GM12865 (cell line): ENCODE data around the gene MSRB1.

Experiments
- DNase-seq: peaks from one replicate; pipeline ENCODE4 v3.0.0; 2010; ENCODE audit warnings: low read depth
- H3K4me3 ChIP-seq: 2 replicates; pipeline ENCODE4 v1.5.1; 2011; ENCODE audit warnings: mild to moderate bottlenecking, low read depth, low read length, control low read depth
- TF ChIP-seq, protein P1 (sequence below): IDR thresholded peaks from 2 replicates; pipeline ENCODE4 v1.5.1; 2011; ENCODE audit warnings: low read length, control low read depth, low read depth, inconsistent platforms; ENCODE audit not compliant: insufficient read depth; ENCODE audit errors: missing control alignments

Gene MSRB1

DNA sequence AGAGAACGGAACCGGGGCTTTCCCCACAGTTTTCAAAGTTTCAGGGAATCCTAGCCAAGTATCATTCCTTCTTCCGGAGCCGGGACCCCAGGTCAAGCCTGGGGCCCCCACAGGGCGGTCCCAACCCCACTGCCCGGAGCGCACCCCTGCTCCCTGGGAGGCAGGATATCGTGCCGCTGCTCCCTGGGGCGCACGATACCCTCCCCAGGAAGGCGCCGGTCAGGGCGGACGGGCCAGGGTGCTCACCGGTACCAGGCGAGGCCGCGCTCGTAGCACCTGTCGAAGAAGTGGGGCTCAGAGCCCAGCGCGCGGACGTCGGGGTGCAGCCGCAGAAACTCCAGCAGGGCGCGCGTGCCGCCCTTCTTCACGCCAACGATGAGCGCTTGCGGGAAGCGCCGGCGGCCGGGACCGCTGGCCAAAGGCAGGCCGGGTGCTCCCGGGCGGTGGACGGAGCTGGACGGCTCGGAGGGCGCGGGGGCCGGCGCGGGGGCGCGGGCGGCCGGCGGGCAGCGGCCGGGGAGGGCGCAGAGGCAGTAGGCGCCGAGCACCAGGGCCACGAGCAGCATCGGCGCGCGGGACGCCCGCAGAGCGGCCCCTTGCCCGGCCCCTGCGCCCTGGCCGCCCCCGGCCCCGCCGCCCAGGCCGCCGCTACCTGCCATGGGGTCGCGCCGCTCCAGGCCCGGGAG, 25.2 kb downstream of the MSRB1 start:
- TF ChIP-seq, protein P1, sequence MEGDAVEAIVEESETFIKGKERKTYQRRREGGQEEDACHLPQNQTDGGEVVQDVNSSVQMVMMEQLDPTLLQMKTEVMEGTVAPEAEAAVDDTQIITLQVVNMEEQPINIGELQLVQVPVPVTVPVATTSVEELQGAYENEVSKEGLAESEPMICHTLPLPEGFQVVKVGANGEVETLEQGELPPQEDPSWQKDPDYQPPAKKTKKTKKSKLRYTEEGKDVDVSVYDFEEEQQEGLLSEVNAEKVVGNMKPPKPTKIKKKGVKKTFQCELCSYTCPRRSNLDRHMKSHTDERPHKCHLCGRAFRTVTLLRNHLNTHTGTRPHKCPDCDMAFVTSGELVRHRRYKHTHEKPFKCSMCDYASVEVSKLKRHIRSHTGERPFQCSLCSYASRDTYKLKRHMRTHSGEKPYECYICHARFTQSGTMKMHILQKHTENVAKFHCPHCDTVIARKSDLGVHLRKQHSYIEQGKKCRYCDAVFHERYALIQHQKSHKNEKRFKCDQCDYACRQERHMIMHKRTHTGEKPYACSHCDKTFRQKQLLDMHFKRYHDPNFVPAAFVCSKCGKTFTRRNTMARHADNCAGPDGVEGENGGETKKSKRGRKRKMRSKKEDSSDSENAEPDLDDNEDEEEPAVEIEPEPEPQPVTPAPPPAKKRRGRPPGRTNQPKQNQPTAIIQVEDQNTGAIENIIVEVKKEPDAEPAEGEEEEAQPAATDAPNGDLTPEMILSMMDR, result no peak
- DNase-seq, result no peak
- H3K4me3 ChIP-seq, result no peak overlapping the region

DNA sequence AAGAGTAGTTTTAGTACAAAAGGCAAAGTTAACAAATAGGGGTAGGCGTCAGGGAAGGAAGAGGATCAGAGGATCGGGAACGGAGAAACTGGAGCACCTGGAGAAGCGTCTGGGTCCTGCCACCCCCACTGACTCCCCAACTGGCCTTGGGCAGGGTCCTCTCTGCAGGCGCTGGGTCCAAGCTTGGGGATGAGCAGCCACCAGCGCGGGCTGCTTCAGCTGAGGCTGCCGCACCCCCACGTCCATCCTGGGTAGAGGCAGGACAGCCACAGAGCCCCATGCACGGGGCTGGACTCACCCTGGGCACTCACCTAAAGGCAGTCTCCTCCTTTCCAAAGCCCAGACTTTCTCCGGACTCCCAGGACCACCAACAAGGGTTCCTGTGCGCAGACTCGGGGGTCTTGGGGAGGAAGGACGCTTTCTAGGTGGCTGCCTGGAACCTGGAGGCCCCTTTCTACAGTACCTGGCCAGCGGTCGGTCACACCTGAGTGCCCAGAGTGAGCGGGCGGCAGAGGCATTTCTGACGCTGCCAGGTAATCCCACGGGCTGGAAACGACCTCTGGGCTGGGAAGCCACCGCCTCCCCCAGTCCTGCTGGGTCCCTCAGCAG, 25.8 kb downstream of the MSRB1 start:
- TF ChIP-seq, protein P1, result no peak
- DNase-seq, result no peak
- no peak overlapping the region for H3K4me3 ChIP-seq

DNA sequence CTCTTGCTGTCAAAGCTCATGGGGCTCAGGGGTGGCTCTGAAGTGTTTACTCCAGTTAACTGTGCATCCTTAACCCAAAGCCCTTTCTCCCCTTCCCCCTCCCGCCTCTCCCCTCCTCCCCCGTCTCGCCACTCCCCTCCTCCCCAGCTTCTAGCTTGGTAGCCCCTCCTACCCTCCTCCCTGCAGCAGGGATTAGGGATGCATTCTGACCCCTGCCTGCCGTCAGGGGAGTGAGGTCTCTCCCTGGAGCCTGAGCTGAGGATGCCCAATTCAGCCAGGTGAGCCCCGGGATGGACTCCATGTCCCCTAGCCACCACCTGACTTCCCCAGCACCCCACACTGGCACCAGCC, 26.4 kb downstream of the MSRB1 start:
- no peak overlapping the region for H3K4me3 ChIP-seq
- no peak for DNase-seq
- TF ChIP-seq, protein P1, result no peak

DNA sequence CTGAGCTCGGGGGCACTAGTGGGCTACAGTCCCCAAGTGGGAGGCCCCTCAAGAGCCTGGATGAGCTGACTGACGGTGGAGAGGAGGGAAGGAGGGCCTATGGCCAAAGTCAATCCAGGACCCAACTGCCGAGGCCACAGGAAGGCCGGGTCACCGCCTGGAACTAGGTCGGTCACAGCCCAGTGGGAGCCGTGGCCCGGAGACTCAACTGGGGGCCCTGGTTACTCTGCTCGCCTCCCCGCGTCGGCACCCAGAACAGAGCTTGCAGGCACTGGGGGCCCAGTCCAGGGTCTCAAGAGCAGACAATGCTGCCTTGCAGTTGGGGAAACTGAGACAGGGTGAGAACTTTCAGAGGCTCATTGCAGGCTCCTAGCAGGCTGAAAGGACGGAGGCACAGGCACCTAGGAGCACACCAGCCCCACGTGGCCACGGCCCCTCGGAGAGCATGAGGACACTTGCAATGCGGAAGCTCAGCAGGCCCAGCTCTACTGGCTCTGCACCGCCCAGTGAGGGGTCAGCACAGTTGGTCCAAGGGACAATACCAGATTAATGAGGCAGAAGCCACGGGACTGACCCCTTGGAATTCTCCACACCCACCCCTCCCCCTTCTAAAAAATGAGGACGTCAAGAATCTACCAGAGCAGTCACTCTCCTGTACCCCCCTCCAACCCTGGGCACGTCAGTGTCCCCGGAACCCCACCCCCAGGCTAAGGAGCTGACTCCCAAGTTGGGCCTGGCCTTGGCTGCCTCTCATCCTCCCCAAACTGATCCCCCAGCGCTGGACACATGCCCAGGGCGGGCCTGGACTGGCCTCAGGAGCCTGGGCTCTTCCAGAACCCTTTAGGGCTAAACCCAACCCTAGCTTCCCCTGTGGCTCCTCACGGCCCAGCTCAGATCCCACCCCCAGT, 27.0 kb downstream of the MSRB1 start:
- DNase-seq, result no peak
- no peak overlapping the region for H3K4me3 ChIP-seq
- TF ChIP-seq, protein P1, result no peak

DNA sequence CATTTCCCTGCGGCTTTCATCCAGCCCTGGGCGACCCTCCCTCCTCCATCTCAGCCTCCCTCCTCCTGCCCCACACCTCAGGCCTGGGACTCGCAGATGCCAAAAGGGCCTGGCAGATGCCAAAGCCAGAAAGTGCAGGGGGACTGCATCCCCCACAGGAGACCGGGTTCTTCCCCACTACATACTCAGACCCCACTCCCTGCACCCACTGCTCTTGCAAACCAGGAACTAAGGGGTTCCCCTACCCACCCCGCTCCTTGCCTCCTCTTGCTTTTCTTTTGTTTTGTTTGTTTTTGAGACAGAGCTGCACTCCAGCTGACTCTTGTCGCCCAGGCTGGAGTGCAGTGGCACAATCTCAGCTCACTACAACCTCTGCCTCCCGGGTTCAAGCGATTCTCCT, 28.0 kb downstream of the MSRB1 start:
- TF ChIP-seq, protein P1, result no peak
- no peak overlapping the region for H3K4me3 ChIP-seq
- DNase-seq, result no peak

DNA sequence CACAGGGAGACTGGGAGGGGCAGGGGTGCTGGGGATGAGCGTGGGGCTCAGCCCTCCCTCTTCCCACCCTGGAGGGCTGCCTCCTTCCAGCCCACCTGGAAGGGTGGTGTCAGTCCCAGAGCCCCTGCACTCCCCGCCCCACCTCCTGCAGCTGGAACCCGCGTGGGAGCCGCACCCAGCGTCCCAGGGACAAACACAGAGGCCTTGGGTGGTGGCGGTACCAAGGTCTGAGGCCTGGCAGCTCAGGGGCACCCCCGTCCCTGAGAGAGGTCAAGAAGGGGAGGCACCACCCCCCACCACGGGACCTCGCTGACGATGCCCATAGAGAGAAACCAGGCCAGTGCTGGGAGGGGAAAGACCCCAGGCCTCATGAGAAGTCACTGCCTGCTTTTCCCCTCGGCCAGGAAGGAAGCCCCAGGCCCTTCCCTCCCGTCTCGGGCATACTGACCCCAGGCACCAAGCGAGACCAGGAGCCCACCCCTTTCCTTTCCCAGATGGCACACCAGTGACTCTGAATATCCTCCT, 28.9 kb downstream of the MSRB1 start:
- DNase-seq, result no peak
- TF ChIP-seq, protein P1, result no peak

More for the DNA sequence above, 28.9 kb downstream of the MSRB1 start:
- no peak overlapping the region for H3K4me3 ChIP-seq
